ENCODE results near the gene DNM3.

DNA sequence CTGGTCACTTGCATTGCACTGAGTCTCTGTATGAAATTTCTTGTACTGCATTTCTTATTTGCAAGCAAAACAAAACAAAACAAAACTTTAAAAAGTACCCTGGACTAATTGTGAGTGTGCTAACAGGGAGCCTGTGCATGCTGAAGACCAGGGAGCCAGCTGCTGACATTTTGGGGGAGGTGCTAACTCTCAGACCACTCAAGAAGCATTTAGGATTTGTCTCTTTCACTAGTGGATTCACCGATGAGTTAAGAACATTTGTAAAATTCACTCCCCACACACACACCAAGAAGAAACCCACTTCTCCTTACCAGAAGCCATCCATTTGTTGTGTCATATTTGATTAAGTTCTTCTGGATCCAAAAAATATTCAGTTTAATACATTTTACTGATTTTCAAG lies 483.5 kb downstream of the DNM3 start:
- TF ChIP-seq, protein P1, sequence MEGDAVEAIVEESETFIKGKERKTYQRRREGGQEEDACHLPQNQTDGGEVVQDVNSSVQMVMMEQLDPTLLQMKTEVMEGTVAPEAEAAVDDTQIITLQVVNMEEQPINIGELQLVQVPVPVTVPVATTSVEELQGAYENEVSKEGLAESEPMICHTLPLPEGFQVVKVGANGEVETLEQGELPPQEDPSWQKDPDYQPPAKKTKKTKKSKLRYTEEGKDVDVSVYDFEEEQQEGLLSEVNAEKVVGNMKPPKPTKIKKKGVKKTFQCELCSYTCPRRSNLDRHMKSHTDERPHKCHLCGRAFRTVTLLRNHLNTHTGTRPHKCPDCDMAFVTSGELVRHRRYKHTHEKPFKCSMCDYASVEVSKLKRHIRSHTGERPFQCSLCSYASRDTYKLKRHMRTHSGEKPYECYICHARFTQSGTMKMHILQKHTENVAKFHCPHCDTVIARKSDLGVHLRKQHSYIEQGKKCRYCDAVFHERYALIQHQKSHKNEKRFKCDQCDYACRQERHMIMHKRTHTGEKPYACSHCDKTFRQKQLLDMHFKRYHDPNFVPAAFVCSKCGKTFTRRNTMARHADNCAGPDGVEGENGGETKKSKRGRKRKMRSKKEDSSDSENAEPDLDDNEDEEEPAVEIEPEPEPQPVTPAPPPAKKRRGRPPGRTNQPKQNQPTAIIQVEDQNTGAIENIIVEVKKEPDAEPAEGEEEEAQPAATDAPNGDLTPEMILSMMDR (tag by site-specific recombination; IDR thresholded peaks at IDR 0.05): no peak
- TF ChIP-seq ZNF404 (tag by site-specific recombination; IDR thresholded peaks at IDR 0.05) (no peak), PRDM1 (tag by site-specific recombination; IDR thresholded peaks at IDR 0.05) (no peak), ZNF629 (tag by site-specific recombination; IDR thresholded peaks at IDR 0.05) (no peak), PRDM10 (tag by site-specific recombination; IDR thresholded peaks at IDR 0.05) (no peak), GLIS1 (tag by site-specific recombination; IDR thresholded peaks at IDR 0.05) (no peak), KLF16 (tag by site-specific recombination; IDR thresholded peaks at IDR 0.05) (no peak), EGR2 (tag by site-specific recombination; IDR thresholded peaks at IDR 0.05; ENCODE audit: low read depth) (no peak), ZNF529 (tag by site-specific recombination; IDR thresholded peaks at IDR 0.05; ENCODE audit: insufficient replicate concordance) (no peak), ZNF302 (tag by site-specific recombination; IDR thresholded peaks at IDR 0.05; ENCODE audit: low read depth) (no peak), REST (tag by site-specific recombination; IDR thresholded peaks at IDR 0.05) (no peak), RBAK (tag by site-specific recombination; IDR thresholded peaks at IDR 0.05) (no peak)
